H4 (cell line): ENCODE measurements around the gene CT45A7. TPM values are rescaled to one million over a fixed set of nuclear protein-coding genes. Genes with fewer than 3 reads are reported as not detected.
"Not testable (repeated sequence)": the region's sequence is repeated elsewhere in the genome, so short reads cannot be mapped to it uniquely, and the experiment has no call there.

Source experiments
- DNase-seq: peaks from one replicate; pipeline ENCODE4 v3.0.0-alpha.2; 2015; ENCODE audit warnings: low spot score
- total RNA-seq: library from RNA; depleted of rRNA; stranded (reverse); fragments of >200 nt; shearing (Covaris generic); gene quantifications from 2 replicates; pipeline ENCODE4 v1.2.3, GENCODE V29; 2014; rRNA removed

CT45A7 gene
- not detected in 2 replicates for total RNA-seq

GRCh38 chrX:135837180-135837579 is at the start of gene CT45A7:
TSS of gene CT45A7 (minus strand) at chrX:135837280. CDS start at chrX:135833533, 3,747 bp downstream.
- not testable (repeated sequence) for DNase-seq

GRCh38 chrX:135882741-135883140 is 45.7 kb upstream of the CT45A7 start:
- DNase-seq: not testable (repeated sequence)

- DNase-seq: not testable (repeated sequence)
Observed at GRCh38 chrX:135871712-135872111, 34.6 kb upstream of the CT45A7 start, which contains the start of gene CT45A9. TSS of gene CT45A9 (minus strand) at chrX:135871812. CDS start at chrX:135868061, 3,751 bp downstream.

- not testable (repeated sequence) for DNase-seq
Observed at GRCh38 chrX:135854438-135854837, 17.4 kb upstream of the CT45A7 start, which contains the start of gene CT45A8. TSS of gene CT45A8 (minus strand) at chrX:135854538. CDS start at chrX:135850783, 3,755 bp downstream.

- DNase-seq: not testable (repeated sequence)
Observed at GRCh38 chrX:135819912-135820311, 17.2 kb downstream of the CT45A7 start, which contains the start of gene CT45A2. TSS of gene CT45A2 (minus strand) at chrX:135820012. CDS start at chrX:135816265, 3,747 bp downstream.

- DNase-seq: not testable (repeated sequence)
Observed at GRCh38 chrX:135802687-135803086, 34.4 kb downstream of the CT45A7 start, which contains the start of gene CT45A6. TSS of gene CT45A6 (minus strand) at chrX:135802787. CDS start at chrX:135798993, 3,794 bp downstream.

- not testable (repeated sequence) for DNase-seq
Observed at GRCh38 chrX:135785403-135785802, 51.7 kb downstream of the CT45A7 start, which contains the start of gene CT45A5. TSS of gene CT45A5 (minus strand) at chrX:135785503. CDS start at chrX:135781729, 3,774 bp downstream.

Other genes with a start within 250 kb of the CT45A7 start
- gene CT45A1, start 123.6 kb downstream of the CT45A7 start, total RNA-seq: not detected in 2 replicates
- not detected in 2 replicates for gene CT45A3, start 69.1 kb downstream of the CT45A7 start, total RNA-seq
- 0.50 TPM in 1 of 2 replicates, not detected in the other for gene CT45A5, start 51.8 kb downstream of the CT45A7 start, total RNA-seq
- gene CT45A6, start 34.5 kb downstream of the CT45A7 start, total RNA-seq: not detected in 2 replicates
- gene CT45A2, start 17.3 kb downstream of the CT45A7 start, total RNA-seq: not detected in 2 replicates
- not detected in 2 replicates for gene CT45A8, start 17.3 kb upstream of the CT45A7 start, total RNA-seq
- not detected in 2 replicates for gene CT45A9, start 34.5 kb upstream of the CT45A7 start, total RNA-seq
- 0.43 TPM in 1 of 2 replicates, not detected in the other for gene CT45A10, start 56.2 kb upstream of the CT45A7 start, total RNA-seq
- gene SAGE1, start 56.4 kb upstream of the CT45A7 start, total RNA-seq: not detected in 2 replicates
- gene MMGT1, start 136.7 kb upstream of the CT45A7 start, total RNA-seq: 24.9 and 32.4 TPM in 2 replicates
- 19.9 and 22.4 TPM in 2 replicates for gene SLC9A6, start 148.2 kb upstream of the CT45A7 start, total RNA-seq